ENCODE results near the gene UBQLN3.

DNA sequence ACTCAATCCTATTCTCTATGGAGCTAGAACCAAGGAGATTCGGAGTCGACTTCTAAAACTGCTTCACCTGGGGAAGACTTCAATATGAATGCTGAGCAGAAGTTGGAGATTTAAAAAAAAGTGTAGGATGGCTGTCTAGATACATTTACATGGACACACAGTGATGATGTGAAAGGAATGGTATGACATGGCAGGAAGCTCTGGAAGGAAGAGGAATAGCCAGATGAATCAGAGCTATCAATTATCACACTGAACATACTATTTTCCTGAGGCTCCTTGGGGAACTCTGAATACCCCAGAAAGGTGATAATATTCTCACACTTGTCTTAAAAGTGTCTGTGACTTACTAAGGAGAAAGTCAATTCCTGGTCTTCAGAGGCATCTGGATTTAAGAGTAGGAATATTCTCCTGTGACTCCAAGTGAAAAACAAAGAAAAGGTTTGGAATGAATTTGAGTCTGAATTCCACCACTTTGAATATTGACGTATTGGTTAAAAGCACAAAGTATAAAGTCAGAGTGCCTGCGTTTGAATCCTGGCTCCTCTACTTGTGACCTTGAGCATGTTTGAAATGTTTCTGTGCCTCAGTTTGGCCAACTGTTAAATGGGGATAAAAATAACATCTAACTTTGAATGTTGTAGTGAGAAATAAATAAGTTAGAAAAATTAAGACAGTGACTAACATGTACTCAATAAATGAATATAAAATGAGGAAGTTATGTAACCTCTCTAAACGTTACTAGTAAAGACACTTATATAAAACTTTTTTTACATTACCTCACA is 20.0 kb downstream of the UBQLN3 start:
- no peak for TF ChIP-seq KLF8 (tag by site-specific recombination; IDR thresholded peaks at IDR 0.05)
- TF ChIP-seq ZBTB17 (tag by site-specific recombination; IDR thresholded peaks at IDR 0.05) = no peak
- no peak for TF ChIP-seq ZNF792 (tag by site-specific recombination; IDR thresholded peaks at IDR 0.05)

Data from HEK293 (cell line).